Measurements from ENCODE around the gene CCDC9B.
A peak's percentile ranks its signal among the peaks of the same experiment; 100 is the strongest.

CCDC9B gene

GRCh38 chr15:40307421-40308211 lies 33.1 kb downstream of the CCDC9B start, which contains the start of gene PLCB2:
PLCB2 (minus strand) TSS chr15:40307935; CDS start chr15:40307672, 263 bp downstream.
- peak; percentile 44 for DNase-seq (ENCODE audit: low read depth)

- DNase-seq (ENCODE audit: low read depth): no peak
Observed at GRCh38 chr15:40306908-40307307, 33.8 kb downstream of the CCDC9B start.

GRCh38 chr15:40306371-40306770 lies 34.4 kb downstream of the CCDC9B start:
- no peak for DNase-seq (ENCODE audit: low read depth)

GRCh38 chr15:40305281-40305680 lies 35.5 kb downstream of the CCDC9B start:
- no peak for DNase-seq (ENCODE audit: low read depth)

- no peak for DNase-seq (ENCODE audit: low read depth)
Observed at GRCh38 chr15:40303576-40303975, 37.2 kb downstream of the CCDC9B start.

- no peak for DNase-seq (ENCODE audit: low read depth)
Observed at GRCh38 chr15:40302981-40303380, 37.8 kb downstream of the CCDC9B start.

GRCh38 chr15:40302288-40302886 lies 38.4 kb downstream of the CCDC9B start:
- no peak for DNase-seq (ENCODE audit: low read depth)

GRCh38 chr15:40301467-40302179 lies 39.1 kb downstream of the CCDC9B start:
- DNase-seq (ENCODE audit: low read depth): no peak

GRCh38 chr15:40300771-40301170 lies 40.0 kb downstream of the CCDC9B start:
- no peak for DNase-seq (ENCODE audit: low read depth)

- DNase-seq (ENCODE audit: low read depth): no peak
Observed at GRCh38 chr15:40300367-40300766, 40.4 kb downstream of the CCDC9B start.

GRCh38 chr15:40298216-40298935 lies 42.4 kb downstream of the CCDC9B start:
- no peak for DNase-seq (ENCODE audit: low read depth)

- DNase-seq (ENCODE audit: low read depth): no peak
Observed at GRCh38 chr15:40297356-40297755, 43.4 kb downstream of the CCDC9B start.

GRCh38 chr15:40296561-40297230 lies 44.0 kb downstream of the CCDC9B start:
- DNase-seq (ENCODE audit: low read depth): no peak

- no peak for DNase-seq (ENCODE audit: low read depth)
Observed at GRCh38 chr15:40295877-40296560, 44.7 kb downstream of the CCDC9B start.

GRCh38 chr15:40295297-40295696 lies 45.4 kb downstream of the CCDC9B start:
- DNase-seq (ENCODE audit: low read depth): no peak

GRCh38 chr15:40293905-40294895 lies 46.5 kb downstream of the CCDC9B start:
- no peak for DNase-seq (ENCODE audit: low read depth)

GRCh38 chr15:40293006-40293405 lies 47.7 kb downstream of the CCDC9B start:
- no peak for DNase-seq (ENCODE audit: low read depth)

GRCh38 chr15:40292246-40292645 lies 48.5 kb downstream of the CCDC9B start:
- DNase-seq (ENCODE audit: low read depth): no peak

GRCh38 chr15:40290918-40291574 lies 49.7 kb downstream of the CCDC9B start:
- no peak for DNase-seq (ENCODE audit: low read depth)
